HG03565 (cell line): ENCODE data around the gene GPR84.

Source experiments
- ATAC-seq: cut with Tn5 transposase; IDR thresholded peaks from one replicate; pipeline ENCODE4 v1.9.1; 2021; ENCODE audit warnings: mild to moderate bottlenecking, moderate library complexity; ENCODE audit not compliant: unreplicated experiment

Gene GPR84

GRCh38 chr12:54374562-54375258 lies 10.4 kb upstream of the GPR84 start:
- ATAC-seq: no peak

GRCh38 chr12:54373649-54374561 lies 9.6 kb upstream of the GPR84 start:
- no peak for ATAC-seq

GRCh38 chr12:54372113-54372806 lies 8.0 kb upstream of the GPR84 start:
- no peak for ATAC-seq

GRCh38 chr12:54371328-54372112 lies 7.2 kb upstream of the GPR84 start:
- no peak for ATAC-seq

- no peak for ATAC-seq
Measured at GRCh38 chr12:54370171-54370730, 6.0 kb upstream of the GPR84 start.

GRCh38 chr12:54369597-54370131 lies 5.4 kb upstream of the GPR84 start:
- no peak for ATAC-seq

GRCh38 chr12:54368709-54369596 lies 4.7 kb upstream of the GPR84 start:
- ATAC-seq: peak; percentile 49

GRCh38 chr12:54368025-54368708 lies 3.9 kb upstream of the GPR84 start:
- ATAC-seq: no peak

- no peak for ATAC-seq
Measured at GRCh38 chr12:54363618-54364017, 668 bp downstream of the GPR84 start.

- ATAC-seq: no peak
Measured at GRCh38 chr12:54363047-54363446, 1.2 kb downstream of the GPR84 start.

GRCh38 chr12:54360717-54361456 lies 3.4 kb downstream of the GPR84 start:
- no peak for ATAC-seq

- ATAC-seq: no peak
Measured at GRCh38 chr12:54359762-54360351, 4.4 kb downstream of the GPR84 start.

GRCh38 chr12:54358945-54359761 lies 5.1 kb downstream of the GPR84 start:
- peak; percentile 98 for ATAC-seq

- ATAC-seq: no peak
Measured at GRCh38 chr12:54358191-54358944, 5.9 kb downstream of the GPR84 start.

- ATAC-seq: no peak
Measured at GRCh38 chr12:54357506-54358190, 6.6 kb downstream of the GPR84 start.
